Measurements from ENCODE around the gene NUDT22.

- TF ChIP-seq POLR2A (IDR thresholded peaks at IDR 0.05; ENCODE audit: low read depth, low read length) (no peak), POLR2AphosphoS5 (IDR thresholded peaks at IDR 0.05; ENCODE audit: low read depth, low read length) (no peak), SPI1 (IDR thresholded peaks at IDR 0.05; ENCODE audit: low read depth, low read length) (no peak), TAF1 (IDR thresholded peaks at IDR 0.05; ENCODE audit: low read depth, low read length) (no peak), PAX5 (IDR thresholded peaks at IDR 0.05; ENCODE audit: insufficient read depth, low read length, severe bottlenecking) (no peak)
Measured at GRCh38 chr11:64255135-64256128, 29.4 kb downstream of the NUDT22 start.
